GM19238 (cell line): ENCODE results near the gene DENND6B.

Experiments used
- DNase-seq: peaks from one replicate; pipeline ENCODE4 v3.0.0; 2011; ENCODE audit warnings: low spot score; ENCODE audit not compliant: insufficient read length

DENND6B gene

DNA sequence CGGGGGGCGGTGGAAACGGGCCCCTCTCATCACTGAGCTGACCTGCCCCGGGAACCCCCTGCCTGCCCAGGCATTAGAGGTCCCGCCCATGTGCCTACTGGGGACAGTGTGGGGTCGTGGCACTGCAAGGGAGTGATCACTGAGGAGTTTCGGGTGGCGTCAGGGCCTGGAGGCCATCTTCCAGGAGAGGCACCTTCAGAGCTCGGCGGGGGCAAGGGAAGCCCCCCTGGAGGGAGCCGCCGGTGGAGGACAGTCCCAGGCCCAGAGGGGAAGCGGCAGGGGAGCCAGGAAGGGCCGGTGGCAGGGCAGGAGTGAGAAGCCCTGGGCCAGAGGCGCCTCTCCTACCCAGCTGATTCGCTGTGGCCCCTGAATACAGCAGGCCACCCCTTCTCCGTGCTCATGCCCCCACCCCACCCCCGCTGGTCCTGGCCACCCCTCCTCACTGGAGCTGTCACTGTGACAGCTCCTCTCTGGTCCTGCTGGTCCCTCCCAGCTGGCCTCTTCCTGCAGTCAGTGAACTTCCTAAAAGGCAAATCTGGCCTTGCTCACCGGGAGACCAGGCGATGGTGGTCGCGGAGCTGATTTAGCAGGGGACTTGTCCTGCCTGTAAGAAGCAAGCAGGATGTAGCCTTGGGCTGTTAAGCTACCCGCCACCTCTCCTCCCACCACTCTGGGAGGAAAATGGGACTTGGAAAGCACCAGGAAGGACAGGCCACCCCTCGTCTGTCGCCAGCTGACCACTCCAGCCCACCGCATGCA is 54.6 kb downstream of the DENND6B start:
- no peak for DNase-seq

DNA sequence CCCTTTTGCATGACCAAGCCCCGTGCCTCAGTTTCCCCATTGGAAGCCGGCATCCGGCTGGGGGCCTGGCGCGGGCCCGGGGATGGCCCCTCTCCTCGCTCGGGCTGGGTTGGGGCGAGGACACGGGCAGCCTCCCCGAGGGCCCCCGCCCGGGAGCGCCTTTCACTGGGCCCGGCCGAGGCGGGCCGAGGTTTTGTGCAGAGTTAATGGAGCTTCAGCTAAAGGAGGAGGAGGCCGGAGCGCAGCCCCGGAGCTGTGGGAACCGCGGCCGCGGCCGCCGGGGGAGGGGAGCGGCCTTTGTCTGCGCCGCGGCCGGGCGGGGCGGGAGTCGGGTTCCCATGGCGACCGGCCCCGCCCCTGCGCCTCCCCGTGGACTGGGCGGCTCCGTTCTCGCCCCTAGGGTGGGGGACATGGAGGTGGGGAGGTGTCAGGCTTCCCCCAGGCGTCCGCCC is 55.3 kb downstream of the DENND6B start:
- peak; percentile 84 for DNase-seq

DNA sequence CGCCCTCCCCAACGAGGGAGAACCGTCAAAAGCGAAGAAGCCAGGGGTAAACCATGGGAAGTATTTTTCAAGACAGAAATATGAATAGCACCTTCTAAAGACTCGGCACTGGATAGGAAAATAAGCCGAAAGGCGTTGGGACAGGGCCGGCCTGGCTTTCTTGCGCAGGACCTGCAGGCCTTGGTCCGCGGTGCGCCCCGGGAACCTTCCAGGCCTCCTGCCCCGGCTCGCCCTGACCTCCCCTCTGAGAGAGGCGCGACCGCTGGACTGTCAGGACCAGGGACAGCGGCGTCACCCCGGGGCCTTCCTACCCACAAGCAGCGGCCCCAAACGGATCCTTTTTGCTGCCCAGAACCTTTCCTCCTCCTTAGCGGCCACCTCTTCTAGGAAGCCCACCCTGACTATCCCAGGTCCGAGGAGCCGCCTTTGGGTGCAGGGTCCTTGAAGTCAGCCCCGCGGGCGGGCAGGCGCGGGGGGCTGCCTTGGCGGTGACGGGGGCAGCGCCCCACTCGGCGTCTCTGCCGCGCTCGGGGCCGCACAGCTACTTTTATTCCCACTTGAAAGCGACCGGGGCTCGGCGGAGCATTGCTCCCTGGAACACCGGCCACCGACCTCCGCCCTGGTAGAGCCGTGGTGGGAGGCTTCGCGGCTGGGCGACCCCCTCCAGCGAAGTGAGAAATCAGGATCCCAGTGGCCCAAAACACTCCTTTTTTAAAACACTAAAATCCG is 56.0 kb downstream of the DENND6B start:
- DNase-seq, result peak; percentile 81

DNA sequence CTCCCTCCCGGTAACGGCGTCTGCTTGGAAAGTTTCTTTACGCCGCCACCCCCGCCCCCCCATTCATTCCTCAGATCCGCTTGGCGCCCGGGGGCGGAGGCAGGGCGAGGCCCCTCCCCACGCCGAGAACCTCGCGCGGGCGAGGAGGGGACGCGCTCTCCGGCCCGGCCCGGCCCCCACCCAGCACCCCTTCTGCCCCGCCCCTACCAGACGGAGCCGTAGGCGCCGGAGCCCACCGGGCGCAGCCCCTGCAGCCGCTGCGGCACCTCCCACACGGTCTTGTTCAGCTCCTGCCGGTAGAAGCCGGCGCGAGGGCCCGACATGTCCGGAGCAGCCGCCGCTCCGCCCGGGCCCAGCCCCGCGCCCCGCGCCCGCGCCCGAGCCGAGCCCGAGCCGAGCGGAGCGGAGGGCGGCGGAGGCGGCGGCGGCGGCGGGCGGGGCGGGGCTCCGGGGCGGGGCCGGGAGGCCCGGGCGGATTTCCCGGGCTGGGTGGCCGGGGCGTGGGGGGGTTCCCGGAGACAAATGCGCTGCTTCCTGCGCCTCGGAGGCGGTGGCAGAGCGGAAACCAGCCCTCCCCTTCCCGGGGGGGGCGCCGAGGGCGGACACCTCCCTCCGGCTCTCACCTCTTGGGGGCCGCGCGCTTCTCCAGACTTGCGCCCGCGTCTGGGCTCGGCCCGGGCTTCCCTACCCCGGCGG is 56.7 kb downstream of the DENND6B start, which contains the start of gene MAPK11:
Gene MAPK11 (minus strand): TSS at position 411 of the 696 bp plus-strand sequence. CDS start 88 bp downstream, at position 323.
- peak; percentile 80 for DNase-seq

DNA sequence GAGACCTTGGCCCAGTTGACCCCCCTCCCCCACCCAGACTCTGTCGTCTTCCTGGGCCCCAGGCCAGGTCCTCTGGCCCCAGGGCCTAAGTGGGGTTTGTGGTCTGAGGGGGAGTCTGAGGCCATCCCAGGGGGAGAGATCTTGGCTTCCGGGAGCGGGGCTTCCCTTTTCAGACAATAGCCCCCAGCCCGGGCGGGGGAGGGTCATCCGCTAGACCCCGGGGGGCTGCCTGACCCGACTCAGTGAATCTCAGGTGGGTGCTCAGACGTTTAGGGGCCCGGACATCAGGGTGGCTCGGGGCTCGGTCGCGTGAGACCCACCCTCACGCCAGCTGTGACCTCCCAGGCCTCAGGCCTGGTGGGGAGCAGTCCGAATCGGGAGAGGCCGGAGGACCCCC is 57.2 kb downstream of the DENND6B start:
- no peak for DNase-seq

DNA sequence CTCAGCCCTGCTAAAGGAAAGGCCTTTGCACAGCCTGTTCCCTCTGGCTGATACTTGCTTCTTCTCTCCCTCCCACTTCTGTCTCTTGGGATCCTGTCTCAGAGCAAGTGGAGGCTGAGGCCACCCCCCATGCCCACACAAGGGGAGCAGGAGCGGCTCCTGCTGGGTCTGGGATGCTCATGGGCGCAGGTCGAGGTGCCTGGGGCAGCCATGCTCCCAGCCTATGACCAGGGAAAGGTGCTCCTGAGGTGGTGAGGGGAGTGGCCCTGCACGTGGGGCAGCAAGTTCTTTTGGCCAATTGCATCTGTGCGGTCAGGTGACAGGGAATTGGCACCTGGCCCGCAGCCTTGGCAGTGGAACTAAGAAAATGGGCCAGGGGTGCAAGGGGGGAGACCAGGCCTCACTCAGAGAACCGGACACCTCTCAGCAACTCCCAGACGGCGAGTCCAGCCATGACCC is 58.1 kb downstream of the DENND6B start:
- no peak for DNase-seq

DNA sequence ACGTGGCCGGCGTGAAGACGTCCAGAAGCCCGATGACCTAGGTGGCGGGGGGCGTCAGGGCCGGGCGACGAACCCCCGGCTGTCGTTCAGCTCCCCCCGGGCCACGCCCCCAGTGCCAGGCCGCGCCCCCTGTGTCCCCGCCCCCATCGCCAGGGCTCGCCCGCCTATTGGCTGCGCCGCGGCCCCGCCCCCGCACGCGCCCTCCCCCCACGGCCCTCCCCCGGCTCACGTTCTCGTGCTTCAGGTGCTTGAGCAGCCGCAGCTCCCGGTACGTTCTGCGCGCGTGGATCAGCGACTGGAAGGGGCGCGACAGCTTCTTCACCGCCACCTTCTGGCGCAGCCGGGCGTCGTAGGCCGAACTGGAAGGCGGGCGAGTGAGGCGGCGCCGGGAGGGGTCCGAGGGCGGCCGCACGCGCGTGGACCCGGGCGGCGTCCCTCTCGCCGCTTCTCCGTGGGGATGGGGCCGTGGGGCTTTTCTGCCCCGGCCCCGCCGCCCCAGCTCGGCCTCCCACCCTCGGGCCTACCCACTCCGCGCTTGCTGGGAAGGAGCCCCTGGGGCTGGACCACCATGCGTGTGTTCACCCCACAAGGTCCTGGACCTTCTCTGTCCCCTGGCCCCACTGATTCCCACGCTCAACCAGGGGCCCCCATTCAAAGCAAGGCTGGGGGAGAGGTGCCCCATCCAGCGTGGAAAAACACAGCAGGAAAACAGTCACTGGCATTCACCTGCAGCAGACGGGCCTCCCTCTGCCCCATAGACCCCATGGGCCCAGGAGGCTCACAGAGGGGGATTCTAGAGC is 59.0 kb downstream of the DENND6B start:
- no peak for DNase-seq

DNA sequence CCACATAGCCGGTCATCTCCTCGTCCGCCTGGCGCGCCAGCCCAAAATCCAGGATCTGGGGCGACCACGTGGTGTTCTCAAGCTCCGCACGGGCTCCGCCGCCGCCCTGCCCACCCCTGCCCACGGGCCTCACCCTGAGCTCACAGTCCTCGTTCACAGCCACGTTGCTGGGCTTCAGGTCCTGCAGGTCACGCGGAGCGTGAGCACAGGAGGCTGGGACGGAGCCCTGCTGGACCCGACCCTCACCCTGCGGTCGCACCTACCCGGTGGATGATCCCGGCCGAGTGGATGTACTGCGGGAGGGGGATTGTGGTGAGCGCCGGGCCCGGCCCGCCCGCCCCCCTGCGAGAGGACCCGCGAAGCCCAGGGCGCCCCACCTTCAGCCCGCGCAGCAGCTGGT is 59.8 kb downstream of the DENND6B start:
- no peak for DNase-seq

DNA sequence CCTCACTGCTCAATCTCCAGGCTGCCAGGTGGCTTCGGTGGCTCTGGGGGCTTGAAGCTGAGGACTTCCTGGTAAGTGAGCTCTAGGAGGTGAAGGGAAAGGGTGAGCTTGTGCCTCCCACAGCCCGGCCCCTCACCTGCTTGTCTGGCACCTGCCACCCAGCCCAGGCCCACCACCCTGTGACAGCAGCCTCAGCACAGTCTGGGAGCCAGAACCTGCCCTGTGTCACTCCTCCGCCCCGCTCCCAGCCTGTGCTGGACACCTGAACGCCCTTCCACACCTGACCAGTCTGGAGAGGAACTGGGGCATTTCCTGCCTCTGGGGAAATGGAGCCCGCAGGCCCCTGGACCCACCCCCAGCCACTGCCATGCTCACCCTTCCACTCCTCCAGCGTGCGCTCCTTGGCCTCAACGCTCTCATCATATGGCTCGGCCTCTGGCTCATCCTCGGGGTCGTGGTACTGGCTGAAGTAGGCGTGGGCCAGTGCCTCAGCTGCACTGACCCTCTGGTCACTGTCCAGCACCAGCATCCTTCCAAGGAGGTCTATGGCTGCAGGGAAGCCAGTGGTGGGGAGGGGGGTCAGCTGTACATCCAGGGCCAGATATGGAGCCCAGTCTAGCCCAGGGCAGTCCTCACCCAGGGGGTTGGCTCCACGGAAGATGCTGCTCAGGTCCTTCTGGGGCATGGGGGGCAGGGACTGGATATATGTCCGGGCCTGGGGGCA is 61.7 kb downstream of the DENND6B start:
- no peak for DNase-seq

DNA sequence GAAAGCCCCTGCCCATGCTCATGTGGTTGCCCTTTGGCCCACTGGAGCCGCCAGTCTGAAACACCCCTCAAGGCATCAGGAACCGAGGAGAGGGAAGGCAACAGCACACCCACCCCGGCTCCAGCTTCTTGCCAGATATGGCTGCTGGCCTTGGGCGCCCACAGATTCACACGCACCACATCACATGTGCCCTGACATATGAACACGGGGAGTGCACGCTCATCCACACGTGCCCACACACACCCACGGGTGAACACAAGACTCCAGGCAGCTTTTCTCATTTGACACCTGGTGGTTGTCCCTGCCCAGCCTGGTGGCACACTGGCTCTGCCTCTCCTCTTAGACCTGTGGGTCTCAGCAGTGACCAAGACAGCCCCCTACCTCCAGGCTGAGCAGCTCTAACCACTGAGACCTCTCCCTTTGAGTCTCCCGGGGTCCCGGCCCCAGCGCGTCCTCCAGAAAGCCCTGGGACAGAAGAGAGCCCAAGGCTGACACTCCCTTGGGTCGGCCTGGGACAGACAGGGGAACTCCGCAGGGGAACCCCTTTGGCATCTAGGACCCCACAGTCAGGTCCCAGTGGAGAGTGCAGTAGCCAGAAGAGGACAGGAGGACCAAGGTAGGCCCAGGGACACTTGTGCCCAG is 62.6 kb downstream of the DENND6B start:
- DNase-seq, result no peak

DNA sequence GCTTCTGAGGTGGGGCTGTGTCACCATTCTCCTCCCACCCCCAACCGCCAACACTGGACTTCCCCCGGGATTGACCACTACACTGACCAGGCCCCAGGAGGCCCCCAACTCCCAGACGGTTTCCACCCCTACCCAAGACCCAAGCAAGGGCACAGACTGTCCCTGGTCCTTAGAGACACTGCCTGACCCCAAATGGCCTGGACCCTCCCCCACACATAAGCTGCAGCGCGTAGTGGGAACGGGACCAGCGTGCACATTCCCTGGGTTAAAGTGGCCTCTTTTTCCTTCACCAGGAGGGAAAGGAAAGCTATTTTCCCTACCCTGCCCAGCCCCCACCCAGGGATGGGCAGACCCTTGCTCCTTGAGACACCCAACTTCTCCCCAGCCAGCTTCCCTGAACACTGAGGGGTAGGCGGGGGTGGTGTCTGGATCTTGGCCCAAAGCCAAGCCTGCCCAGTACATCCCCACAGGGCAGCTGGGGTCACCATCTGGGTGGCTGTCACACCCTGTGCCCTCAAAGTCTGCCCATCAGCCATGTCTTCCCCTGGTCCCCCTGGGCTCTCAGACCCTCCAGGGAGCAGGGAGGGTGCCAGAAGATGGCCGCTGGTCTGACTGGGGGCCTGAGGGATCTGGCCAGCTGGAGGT is 63.7 kb downstream of the DENND6B start:
- no peak for DNase-seq

DNA sequence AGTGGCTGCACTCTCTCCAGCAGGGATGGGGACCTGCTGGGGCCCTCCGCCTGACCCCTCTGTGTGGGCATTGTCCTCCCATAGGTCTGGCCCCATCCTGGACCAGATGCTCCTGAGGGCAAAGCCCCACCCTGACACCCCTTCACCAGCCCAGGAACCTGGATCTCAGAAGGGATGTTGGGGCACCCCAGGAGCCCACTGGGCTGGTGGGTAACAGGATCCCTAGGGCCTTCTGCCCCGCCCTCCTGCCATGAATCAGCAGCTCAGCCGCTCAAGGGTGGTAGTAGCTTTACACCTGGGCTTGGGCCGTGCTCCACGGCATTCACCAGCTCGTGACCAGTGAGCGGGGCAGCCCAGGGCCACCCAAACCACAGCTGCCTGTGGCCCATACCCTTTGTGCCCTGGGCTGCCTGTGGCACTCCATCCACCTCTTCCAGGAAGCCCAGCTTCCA is 64.3 kb downstream of the DENND6B start:
- DNase-seq, result no peak

DNA sequence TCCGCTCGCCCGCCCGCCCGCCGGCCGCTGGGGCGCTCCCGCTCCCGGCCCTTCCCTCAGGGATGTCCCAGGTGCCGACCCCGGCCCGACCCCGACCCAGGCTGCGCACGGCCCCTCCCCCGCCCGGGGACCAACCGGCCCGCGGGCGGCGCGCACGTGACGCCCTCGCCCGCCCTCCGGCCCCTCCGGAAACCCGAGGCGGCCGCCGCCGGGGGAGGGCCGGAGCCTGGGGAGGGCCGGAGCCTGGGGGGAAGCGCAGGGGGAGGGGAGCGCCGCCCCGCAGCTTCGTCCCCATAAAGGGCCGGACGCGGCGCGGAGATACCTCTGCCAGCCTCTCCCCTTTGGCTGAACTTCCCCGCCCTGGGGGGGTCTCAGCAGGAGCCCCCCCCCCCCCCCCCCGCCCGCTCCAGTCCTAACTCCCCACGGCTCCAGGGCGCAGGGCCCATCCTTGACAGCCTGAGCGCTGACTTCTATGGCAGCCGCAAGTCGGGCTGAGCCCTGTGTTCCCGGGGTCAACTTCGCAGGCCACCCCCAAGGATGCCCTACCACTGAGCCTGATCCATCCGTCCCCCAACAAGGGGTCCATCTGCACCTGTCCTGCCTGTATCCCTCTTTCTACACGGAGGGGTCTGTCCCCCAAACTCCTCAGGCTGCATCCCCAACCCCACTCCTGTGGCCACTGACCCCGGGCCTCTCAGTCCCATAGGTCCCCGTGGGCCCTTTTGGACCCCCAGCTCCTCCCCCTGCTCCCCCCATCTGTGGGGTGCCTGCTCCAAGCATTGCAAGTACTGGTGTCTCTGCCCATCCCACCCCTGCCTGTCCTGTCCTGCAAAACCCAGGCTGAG is 65.0 kb downstream of the DENND6B start, which contains the start of gene MAPK12:
Gene MAPK12 (minus strand): TSS at position 69 of the 845 bp plus-strand sequence. CDS start 174 bp downstream, outside the sequence.
- DNase-seq, result peak; percentile 93

DNA sequence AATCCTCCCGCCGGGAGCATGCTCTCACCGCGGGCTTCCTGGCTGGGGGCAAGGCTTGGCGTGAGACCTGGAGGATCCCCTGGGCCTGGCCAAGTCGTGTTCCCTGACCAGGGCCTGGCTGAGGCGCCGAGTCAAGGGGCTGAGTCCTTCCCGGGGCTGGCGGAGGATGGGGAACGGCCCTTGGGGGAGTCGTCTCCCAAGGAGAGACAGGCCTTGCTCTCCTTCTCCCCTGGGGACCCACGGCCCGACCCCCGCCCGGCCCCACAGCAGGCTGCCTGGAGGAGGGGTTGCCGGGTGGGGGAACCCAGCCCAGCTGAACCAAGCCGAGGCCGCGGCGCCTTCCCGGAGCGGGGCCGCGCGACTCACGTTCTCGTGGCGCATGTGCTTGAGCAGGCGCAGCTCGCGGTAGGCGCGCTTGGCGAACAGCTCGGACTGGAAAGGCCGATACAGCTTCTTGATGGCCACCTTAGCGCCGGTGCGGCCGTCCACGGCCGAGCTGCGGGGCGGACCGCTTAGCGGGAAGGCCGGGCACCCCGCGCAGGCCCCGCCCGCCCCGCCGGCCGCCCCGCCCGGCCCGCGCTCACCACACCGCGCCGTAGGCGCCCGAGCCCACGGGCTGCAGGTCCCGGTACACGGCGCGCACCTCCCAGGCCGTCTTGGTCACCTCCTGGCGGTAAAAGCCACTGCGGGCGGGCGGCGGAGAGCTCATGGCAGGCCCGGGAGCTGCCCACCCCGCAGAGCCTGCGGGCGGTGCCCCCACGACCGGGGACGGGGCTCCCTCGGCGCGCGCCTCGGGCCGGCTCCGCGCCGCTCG is 65.8 kb downstream of the DENND6B start:
- peak; percentile 76 for DNase-seq

DNA sequence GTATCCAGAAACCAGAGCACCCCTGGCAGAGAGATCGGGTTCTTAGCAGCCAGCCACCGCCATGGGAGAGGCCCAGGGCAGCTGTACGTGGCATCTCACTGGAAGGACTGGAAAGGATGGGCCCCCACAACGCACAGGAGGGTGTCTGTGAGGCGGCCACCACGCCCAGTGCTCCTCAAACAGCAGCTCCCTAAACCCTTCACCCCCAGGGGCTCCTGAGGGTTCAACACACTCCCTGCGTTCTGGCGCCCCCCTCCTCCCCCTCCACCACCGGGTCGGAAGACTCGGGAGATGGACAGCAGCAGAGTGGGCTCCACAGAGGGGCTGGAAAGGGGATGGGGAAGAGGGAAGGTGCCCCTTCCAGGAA is 66.4 kb downstream of the DENND6B start:
- DNase-seq, result no peak

DNA sequence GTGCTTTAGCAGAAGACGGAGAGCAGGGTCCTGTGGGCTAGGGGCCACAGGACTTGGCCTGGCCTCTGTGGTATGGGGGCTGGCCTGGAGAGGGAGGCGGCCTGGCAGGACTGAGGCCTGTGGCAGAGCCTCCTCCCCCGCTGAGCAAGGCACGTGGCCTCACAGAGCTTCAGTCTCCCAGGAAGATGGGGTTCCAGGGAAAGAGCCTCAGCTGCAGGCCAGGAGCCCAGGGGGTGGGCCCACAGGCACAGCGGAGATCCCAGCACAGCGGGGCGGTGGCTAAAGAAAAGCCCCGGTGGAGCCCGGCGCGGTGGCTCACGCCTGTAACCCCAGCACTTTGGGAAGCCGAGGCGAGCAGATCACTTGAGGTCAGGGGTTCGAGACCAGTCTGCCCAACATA is 67.5 kb downstream of the DENND6B start:
- DNase-seq, result no peak
